Kidney glomerular epithelial cell (primary cell): ENCODE data around the gene S100A13.
A peak's percentile ranks its signal among the peaks of the same experiment; 100 is the strongest.

Experiments
- DNase-seq: peaks from one replicate; lab custom pipeline; 2025; lab: John Stamatoyannopoulos, UW

Gene S100A13

GRCh38 chr1:153626477-153626903 is 815 bp downstream of the S100A13 start:
- no peak for DNase-seq

DNA sequence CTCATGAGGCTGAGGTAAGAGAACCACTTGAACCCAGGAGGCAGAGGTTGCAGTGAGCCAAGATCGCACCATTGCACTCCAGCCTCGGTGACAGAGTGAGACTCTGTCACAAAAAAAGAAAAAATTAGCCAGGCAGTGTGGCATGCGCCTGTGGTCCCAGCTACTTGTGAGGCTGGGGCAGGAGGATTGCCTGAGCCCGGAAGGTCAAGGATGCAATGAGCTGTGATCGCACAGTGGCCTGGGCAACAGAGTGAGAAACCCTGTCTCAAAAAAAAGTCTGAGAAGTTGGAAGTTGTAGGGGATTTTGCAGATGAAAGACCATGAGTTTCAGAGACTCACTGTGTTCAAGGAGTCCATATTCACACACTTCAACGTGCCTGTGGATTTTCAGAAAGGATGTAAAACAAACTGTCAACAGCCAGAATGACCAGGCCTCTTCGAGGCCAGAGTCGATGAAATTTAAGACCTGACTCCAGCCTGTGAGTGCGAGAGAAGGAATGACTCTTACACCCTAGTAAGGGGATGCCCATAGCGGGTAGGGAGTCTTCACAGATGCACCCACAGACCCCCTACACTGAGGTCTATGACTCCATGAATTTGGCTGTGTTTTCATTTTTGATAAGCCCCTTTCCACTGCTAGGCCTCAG is 2.2 kb downstream of the S100A13 start:
- DNase-seq, result no peak

DNA sequence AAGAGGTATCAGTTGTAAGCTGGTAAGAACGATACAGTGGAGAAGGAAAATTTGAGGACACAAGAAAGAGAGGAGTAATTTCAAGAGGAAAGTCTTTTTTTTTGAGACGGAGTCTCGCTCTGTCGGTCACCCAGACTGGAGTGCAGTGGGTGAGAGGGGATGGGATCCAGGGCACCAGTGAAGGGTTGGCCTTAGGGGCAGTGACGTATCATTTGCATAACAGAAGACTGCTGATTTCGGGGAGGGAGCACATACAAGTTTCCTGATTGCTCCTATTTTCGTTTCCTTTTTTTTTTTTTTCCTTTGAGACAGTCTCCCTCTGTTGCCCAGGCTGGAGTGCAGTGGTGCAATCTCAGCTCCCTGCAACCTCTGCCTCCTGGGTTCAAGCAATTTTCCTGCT is 4.2 kb downstream of the S100A13 start:
- no peak for DNase-seq

- DNase-seq, result no peak
Measured at GRCh38 chr1:153619171-153619570, 8.1 kb downstream of the S100A13 start.

GRCh38 chr1:153617663-153618062 is 9.6 kb downstream of the S100A13 start:
- no peak for DNase-seq

GRCh38 chr1:153616917-153617311 is 10.4 kb downstream of the S100A13 start:
- DNase-seq, result no peak

DNA sequence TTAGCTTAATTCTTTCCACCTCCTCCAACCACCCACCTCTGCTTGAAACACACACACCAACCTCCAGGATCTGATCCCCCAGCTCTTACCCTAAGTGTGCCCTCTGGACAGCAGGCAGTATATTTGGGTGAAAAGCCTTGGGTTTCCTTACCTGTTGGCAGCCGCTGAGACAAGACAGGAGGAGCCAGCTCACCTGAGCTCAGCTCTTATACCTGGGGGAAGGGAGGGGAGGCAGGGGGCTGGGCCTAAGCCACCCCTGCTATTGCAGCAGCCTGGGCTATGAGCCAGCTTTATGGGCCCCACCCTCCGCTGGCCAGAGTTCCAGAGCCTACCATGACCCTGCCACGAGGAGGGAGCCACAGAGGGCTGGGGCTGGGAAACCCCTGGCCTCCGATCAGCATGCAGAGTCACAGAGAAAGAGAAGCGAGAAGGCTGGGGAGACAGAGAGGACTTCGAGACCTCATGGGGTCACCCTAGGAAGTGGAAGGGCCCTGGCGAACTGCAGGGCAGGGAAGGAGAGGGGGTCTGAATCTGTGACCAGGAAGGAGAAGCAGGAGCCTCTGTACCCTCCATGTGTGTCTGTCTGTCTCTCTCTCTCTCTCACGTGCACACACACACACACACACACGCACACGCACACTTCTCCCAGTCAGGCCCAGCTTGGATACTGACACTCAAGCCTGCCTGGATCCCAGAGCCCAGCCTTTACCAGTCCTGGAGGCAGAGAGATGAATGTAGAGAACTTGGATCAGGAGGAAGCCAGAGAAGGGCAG is 11.0 kb downstream of the S100A13 start, which contains the start of gene S100A14:
TSS of gene S100A14 (minus strand) at position 182 of the 773 bp plus-strand sequence. CDS start 467 bp downstream, outside the sequence.
- DNase-seq, result no peak

GRCh38 chr1:153615406-153615805 is 11.9 kb downstream of the S100A13 start:
- DNase-seq, result no peak

DNA sequence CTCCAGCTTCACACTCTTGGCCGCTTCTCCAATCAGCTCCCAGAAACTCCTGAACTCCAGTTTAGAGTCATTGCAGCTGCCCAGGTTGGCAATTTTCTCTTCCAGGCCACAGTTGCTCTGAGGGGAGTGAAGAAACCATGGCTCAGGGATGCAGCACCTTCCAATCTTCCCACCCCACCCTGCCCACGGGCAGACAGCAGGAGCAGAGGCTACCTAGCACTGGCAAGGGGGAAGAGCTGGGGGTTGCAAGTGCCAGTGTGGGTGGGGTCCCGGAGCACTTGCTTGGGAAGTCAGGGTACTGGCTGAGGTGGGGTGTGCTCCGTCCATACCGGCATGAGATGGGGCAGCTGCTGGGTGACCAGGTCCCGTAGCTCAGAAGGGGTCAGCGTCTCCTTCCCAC is 12.4 kb downstream of the S100A13 start:
- no peak for DNase-seq

DNA sequence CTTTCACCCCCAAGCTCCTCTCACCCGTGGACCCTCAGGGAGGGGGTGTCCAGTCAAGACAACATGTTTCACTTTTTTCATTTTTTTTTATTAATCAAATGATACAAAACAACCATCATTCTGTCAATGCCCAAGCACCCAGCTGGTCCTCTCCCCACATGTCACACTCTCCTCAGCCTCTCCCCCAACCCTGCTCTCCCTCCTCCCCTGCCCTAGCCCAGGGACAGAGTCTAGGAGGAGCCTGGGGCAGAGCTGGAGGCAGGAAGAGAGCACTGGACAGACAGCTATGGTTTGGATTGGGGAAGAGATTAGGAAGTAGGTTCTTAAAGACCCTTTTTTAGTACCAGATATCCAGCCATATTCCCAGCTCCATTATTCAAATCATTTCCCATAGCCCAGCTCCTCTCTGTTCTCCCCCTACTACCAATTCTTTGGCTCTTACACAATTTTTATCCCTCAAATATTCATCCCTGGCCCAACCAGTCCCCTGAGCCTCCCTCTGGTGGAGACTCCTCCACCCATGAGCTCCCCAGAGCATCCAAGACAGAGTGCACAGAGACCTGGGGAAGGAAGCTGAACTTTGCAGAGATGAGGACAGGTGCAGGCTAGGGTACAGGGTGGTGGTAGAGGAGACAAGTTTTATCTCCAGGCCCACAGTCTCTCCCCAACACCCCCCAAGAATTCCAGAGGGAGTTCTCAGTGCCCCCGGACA is 13.0 kb downstream of the S100A13 start:
- no peak for DNase-seq

DNA sequence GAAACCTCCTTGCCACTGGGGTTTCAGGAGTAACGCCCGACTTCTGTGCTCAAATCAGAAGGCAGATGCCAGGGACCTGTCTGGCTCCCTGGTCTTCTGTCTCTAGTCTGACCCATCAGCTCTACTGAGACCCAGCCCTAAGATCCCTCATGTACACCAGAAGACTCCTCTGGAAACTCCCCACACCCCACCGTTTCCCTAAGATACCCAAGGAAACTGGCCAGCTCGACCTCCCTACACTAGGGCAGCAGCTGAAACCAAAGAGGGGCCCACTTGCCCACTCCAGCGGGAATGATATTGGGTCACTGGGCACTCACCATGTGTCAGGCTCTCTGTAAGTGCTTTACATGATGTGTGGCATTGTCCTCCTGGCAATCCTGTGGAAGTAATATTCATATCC is 13.9 kb downstream of the S100A13 start:
- DNase-seq, result no peak

GRCh38 chr1:153612755-153613331 is 14.5 kb downstream of the S100A13 start, which contains the start of gene S100A16:
Gene S100A16, minus strand, starts transcription at chr1:153613137. Its CDS starts 4,986 bp downstream, at chr1:153608151.
- peak; percentile 57 for DNase-seq

DNA sequence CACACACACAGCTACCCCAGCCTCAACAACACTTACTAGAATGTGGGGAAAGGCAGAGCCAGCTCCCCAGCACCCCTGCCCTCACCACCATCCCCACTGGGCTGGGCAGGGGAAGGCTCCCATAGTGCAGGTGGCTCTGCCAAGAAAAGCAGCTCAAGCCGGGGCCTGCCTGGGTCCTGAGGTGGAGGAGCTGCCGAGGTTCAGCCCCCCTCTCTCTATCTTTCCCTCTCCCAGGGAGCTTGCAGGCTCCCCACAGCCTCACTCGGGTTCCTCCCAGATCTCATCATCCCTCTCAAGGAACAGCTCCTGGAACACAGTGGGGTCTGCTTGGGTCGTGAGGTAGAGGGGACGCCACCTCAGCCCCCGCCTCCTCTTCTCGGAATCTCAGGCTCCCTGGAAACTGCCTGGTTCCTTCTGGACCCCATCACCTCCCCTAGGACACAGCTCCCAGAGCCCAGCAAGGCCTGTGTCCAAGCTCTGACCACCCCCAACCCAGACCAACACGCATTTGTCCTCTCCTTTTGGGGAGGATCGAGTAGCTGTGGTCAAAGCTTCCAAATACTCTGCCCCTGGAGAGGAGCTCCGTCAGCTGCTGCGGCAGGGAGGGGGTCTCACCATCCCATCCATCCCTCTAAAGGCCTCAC is 15.1 kb downstream of the S100A13 start:
- peak; percentile 38 for DNase-seq

DNA sequence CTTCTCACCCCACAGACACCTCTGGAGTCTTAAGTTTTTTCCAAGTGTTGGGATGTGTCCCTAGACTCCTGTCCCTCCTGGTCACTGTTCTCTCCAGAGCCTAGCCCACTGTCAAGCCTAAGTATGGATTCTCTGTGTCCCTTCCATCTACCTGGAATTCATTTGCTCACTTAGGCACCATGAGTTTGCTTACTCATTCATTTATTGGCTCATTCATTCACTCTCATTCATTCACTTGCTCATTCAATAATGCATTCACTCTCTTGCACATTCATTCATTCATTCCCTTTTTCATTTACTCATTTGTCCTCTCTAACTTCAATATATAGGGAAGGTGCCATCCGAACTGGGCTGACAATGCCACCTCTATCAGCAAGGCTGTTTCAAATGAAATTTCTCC is 15.9 kb downstream of the S100A13 start:
- no peak for DNase-seq

DNA sequence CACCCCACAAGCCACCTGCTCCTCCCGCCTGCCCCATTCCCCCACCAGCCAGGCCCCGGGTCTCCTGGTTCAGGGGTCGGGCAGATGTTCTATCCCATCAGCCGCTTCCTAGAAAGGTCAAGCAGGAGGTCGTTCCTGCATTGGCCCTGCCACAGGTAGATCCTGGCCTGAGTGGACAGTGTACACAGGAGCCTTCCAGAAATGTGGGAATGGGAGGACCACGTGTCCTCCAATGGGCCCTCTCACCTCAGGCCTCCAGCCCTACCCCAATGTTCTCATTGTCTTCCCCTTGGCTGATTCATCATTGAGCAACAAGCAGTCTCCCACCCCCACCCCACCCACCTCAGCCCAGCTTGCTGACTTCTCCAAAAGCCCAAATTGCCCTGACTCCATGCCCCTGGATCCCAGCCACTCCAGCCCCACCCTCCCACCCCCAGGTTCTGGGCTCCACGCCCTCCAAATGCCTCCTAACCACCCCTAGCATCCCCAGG is 16.4 kb downstream of the S100A13 start:
- no peak for DNase-seq

DNA sequence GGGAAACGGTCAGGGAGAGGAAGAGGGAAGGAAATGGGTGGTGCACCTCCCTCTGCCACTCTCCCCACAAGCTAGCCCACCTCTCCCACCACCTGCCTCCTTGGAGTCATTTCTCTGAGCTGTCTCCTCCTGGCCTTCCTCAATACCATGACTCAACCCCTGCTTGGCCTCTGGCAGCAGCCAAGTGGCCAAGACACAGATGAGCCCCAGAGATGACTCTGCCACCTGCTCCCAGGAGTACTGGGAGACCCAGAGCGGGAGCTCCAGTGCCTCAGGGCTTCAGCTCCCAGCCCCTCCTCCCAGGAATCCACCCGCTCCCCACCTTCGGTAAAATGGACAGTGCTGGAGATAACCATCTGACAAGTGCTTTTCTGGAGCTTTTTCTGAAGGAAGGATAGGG is 17.0 kb downstream of the S100A13 start:
- DNase-seq, result no peak

DNA sequence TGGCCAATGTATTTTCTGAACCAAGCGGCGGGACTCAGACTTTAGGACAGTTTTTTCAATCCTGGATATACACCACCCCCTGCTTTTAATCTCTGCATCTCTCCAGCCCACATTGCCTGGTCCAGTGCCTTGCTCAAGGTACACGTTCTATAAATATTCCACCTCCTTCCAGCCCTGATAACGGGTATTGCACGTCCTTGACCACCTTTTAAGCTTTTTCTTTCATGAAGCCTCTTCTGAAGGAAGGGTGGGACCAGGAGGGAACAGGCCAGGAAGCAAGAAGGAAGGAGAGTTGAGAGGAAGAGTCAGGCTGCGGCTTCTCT is 17.8 kb downstream of the S100A13 start:
- no peak for DNase-seq

- DNase-seq, result peak; percentile 94
Measured at GRCh38 chr1:153608742-153609584, 18.3 kb downstream of the S100A13 start.

DNA sequence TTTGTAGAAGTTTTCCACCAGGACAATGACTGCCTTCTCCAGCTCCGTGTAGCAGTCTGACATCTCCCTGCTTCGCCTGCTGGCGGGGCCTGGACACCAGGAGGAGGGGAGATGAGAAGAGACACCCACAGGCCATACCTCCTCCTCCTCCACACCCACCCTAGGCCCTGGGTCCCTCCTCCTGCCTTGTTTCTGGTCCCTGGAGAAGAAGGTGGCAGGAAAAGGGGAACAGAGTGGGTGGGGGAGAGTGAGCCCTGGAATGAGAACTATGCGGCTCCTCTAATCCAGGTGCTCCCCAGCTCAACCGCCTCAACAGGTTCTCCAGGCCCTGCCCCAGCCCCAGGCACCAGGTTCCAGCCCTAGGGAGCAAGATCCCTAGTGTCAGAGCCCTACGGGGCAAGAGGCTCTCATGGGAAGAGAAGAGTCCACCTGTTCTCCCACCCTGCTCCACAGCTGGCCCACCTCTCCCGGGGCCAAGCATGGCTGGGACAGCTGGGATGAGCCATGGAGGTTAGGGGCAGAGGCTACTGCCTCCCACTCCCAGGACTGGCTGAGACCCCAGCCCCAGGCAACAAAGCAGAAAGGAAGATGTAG is 19.1 kb downstream of the S100A13 start:
- DNase-seq, result peak; percentile 30

DNA sequence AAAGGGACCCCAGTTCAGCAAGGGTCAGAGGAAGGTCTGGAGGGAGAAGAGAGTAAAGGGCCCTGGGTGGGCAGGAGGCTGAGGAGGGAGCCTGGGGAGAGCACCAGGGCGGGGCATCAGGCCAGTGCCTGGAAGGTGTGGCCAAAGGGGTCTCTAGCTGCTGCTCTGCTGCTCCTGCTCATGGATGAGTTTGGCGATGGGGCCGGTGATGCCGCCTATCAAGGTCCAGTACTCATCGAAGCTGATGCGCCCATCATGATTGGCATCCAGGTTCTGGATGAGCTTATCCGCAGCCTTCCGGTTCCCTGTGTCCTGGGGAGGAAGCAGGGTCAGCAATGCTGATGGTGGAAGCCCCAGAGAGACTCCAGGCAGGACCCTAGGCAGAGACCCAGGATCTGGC is 19.9 kb downstream of the S100A13 start:
- DNase-seq, result no peak

- no peak for DNase-seq
Measured at GRCh38 chr1:153606194-153606593, 21.1 kb downstream of the S100A13 start.
